Suprapubic skin (tissue), 4 donors: ENCODE measurements around the gene NPTX1.

Experiments
- CTCF ChIP-seq, 2 donors: fragments of 200-600 bp in 1 of 2; fragments of 450-650 bp in 1 of 2; sonication (generic) in 1 of 2; IDR thresholded peaks; one replicate each; pipeline ENCODE4 v1.5.1; 2016 to 2019; ENCODE audit warnings: antibody characterized with exemption in 2 of 2, mild to moderate bottlenecking in 1 of 2, moderate library complexity in 1 of 2
- EP300 ChIP-seq: sonication (generic); formaldehyde crosslinking; IDR thresholded peaks from one replicate; pipeline ENCODE4 v1.6.1; 2017; ENCODE audit warnings: antibody characterized with exemption
- POLR2A ChIP-seq, 2 donors: fragments of 450-650 bp; IDR thresholded peaks; one replicate each; pipeline ENCODE4 v1.6.1; 2017; ENCODE audit warnings: antibody characterized with exemption in 2 of 2, mild to moderate bottlenecking in 2 of 2, moderate library complexity in 2 of 2
- POLR2AphosphoS5 ChIP-seq, 3 donors: sonication (generic); formaldehyde crosslinking; IDR thresholded peaks; one replicate each; pipeline ENCODE4 v1.6.1; 2017; ENCODE audit warnings: antibody characterized with exemption in 3 of 3

- TF ChIP-seq CTCF (IDR thresholded peaks at IDR 0.05) (no peak), POLR2A (IDR thresholded peaks at IDR 0.05) (no peak), POLR2AphosphoS5 (IDR thresholded peaks at IDR 0.05) (no peak), EP300 (no peak)
These were observed 41.2 kb upstream of the NPTX1 start for GRCh38 chr17:80517641-80518040.
